ENCODE results near the gene LRRC10.

LRRC10 gene

GRCh38 chr12:69588527-69588926 is 22.2 kb downstream of the LRRC10 start:
- Histone ChIP-seq H3K27me3 (ENCODE audit: insufficient read depth, low read length) (no peaks in the 10 kb centered on the region), H3K27ac (ENCODE audit: low read length) (no peak overlapping the region), H3K9ac (ENCODE audit: low read depth, low read length) (no peak overlapping the region), H3K4me1 (ENCODE audit: insufficient read depth, low read length) (peaks cover under 1% of the 10 kb centered on the region; the same call in 1 of the 2 replicates), H3K36me3 (ENCODE audit: insufficient read depth, low read depth, low read length) (peaks cover 77% of the 10 kb centered on the region), H3K9me3 (ENCODE audit: insufficient read depth, low read depth, low read length) (no peaks in the 10 kb centered on the region), H3K4me3 (ENCODE audit: low read length) (no peak overlapping the region)

GRCh38 chr12:69585189-69586062 is 25.3 kb downstream of the LRRC10 start, which contains the start of gene CCT2:
Gene CCT2, plus strand, starts transcription at chr12:69585459. Its CDS starts 63 bp downstream, at chr12:69585522.
- Histone ChIP-seq H3K36me3 (ENCODE audit: insufficient read depth, low read depth, low read length) (peaks cover 46% of the 10 kb centered on the region), H3K27ac (ENCODE audit: low read length) (peak within 1 kb of the TSS; percentile 96), H3K27me3 (ENCODE audit: insufficient read depth, low read length) (no peaks in the 10 kb centered on the region)

GRCh38 chr12:69583203-69583602 is 27.5 kb downstream of the LRRC10 start:
- Histone ChIP-seq H3K9me3 (ENCODE audit: insufficient read depth, low read depth, low read length) (no peaks in the 10 kb centered on the region), H3K27ac (ENCODE audit: low read length) (no peak overlapping the region), H3K4me3 (ENCODE audit: low read length) (no peak overlapping the region), H3K4me1 (ENCODE audit: insufficient read depth, low read length) (peaks cover 4% of the 10 kb centered on the region; the same call in 1 of the 2 replicates), H3K36me3 (ENCODE audit: insufficient read depth, low read depth, low read length) (peaks cover 24% of the 10 kb centered on the region), H3K9ac (ENCODE audit: low read depth, low read length) (no peak overlapping the region), H3K27me3 (ENCODE audit: insufficient read depth, low read length) (no peaks in the 10 kb centered on the region)

More at GRCh38 chr12:69585189-69586062, 25.3 kb downstream of the LRRC10 start, which contains the start of gene CCT2:
- Histone ChIP-seq H3K9ac (ENCODE audit: low read depth, low read length) (peak within 1 kb of the TSS; percentile 99), H3K9me3 (ENCODE audit: insufficient read depth, low read depth, low read length) (no peaks in the 10 kb centered on the region), H3K4me1 (ENCODE audit: insufficient read depth, low read length) (peaks cover 4% of the 10 kb centered on the region; the same call in 1 of the 2 replicates), H3K4me3 (ENCODE audit: low read length) (peak within 1 kb of the TSS; percentile 94)

- Histone ChIP-seq H3K36me3 (ENCODE audit: insufficient read depth, low read depth, low read length) (peaks cover 11% of the 10 kb centered on the region), H3K4me1 (ENCODE audit: insufficient read depth, low read length) (peaks cover 4% of the 10 kb centered on the region; the same call in 1 of the 2 replicates), H3K9ac (ENCODE audit: low read depth, low read length) (no peak overlapping the region), H3K27ac (ENCODE audit: low read length) (no peak overlapping the region), H3K9me3 (ENCODE audit: insufficient read depth, low read depth, low read length) (no peaks in the 10 kb centered on the region), H3K27me3 (ENCODE audit: insufficient read depth, low read length) (no peaks in the 10 kb centered on the region), H3K4me3 (ENCODE audit: low read length) (no peak overlapping the region)
Measured at GRCh38 chr12:69580074-69580473, 30.6 kb downstream of the LRRC10 start.

GRCh38 chr12:69579029-69579428 is 31.7 kb downstream of the LRRC10 start:
- peaks cover 22% of the 10 kb centered on the region for H3K36me3 ChIP-seq (ENCODE audit: insufficient read depth, low read depth, low read length)
- H3K9me3 ChIP-seq (ENCODE audit: insufficient read depth, low read depth, low read length) = no peaks in the 10 kb centered on the region
- no peak overlapping the region for H3K27ac ChIP-seq (ENCODE audit: low read length)
- no peaks in the 10 kb centered on the region for H3K27me3 ChIP-seq (ENCODE audit: insufficient read depth, low read length)
- H3K4me1 ChIP-seq (ENCODE audit: insufficient read depth, low read length) = peaks cover 4% of the 10 kb centered on the region; the same call in 1 of the 2 replicates
- H3K9ac ChIP-seq (ENCODE audit: low read depth, low read length) = no peak overlapping the region
- no peak overlapping the region for H3K4me3 ChIP-seq (ENCODE audit: low read length)

- Histone ChIP-seq H3K9ac (ENCODE audit: low read depth, low read length) (no peak overlapping the region), H3K27ac (ENCODE audit: low read length) (no peak overlapping the region), H3K4me3 (ENCODE audit: low read length) (no peak overlapping the region), H3K9me3 (ENCODE audit: insufficient read depth, low read depth, low read length) (no peaks in the 10 kb centered on the region), H3K27me3 (ENCODE audit: insufficient read depth, low read length) (no peaks in the 10 kb centered on the region), H3K36me3 (ENCODE audit: insufficient read depth, low read depth, low read length) (peaks cover 29% of the 10 kb centered on the region), H3K4me1 (ENCODE audit: insufficient read depth, low read length) (peaks cover under 1% of the 10 kb centered on the region; the same call in 1 of the 2 replicates)
Measured at GRCh38 chr12:69578283-69578682, 32.4 kb downstream of the LRRC10 start.

- Histone ChIP-seq H3K4me3 (ENCODE audit: low read length) (no peak overlapping the region), H3K27ac (ENCODE audit: low read length) (no peak overlapping the region), H3K4me1 (ENCODE audit: insufficient read depth, low read length) (no peaks in the 10 kb centered on the region), H3K27me3 (ENCODE audit: insufficient read depth, low read length) (no peaks in the 10 kb centered on the region), H3K36me3 (ENCODE audit: insufficient read depth, low read depth, low read length) (peaks cover 46% of the 10 kb centered on the region), H3K9me3 (ENCODE audit: insufficient read depth, low read depth, low read length) (no peaks in the 10 kb centered on the region), H3K9ac (ENCODE audit: low read depth, low read length) (no peak overlapping the region)
Measured at GRCh38 chr12:69575346-69575745, 35.4 kb downstream of the LRRC10 start.

- no peak overlapping the region for H3K9ac ChIP-seq (ENCODE audit: low read depth, low read length)
- no peak overlapping the region for H3K27ac ChIP-seq (ENCODE audit: low read length)
- H3K4me1 ChIP-seq (ENCODE audit: insufficient read depth, low read length) = no peaks in the 10 kb centered on the region
- no peak overlapping the region for H3K4me3 ChIP-seq (ENCODE audit: low read length)
- peaks cover 58% of the 10 kb centered on the region for H3K36me3 ChIP-seq (ENCODE audit: insufficient read depth, low read depth, low read length)
- no peaks in the 10 kb centered on the region for H3K27me3 ChIP-seq (ENCODE audit: insufficient read depth, low read length)
- no peaks in the 10 kb centered on the region for H3K9me3 ChIP-seq (ENCODE audit: insufficient read depth, low read depth, low read length)
Measured at GRCh38 chr12:69570545-69571399, 39.9 kb downstream of the LRRC10 start.

- no peak overlapping the region for H3K4me3 ChIP-seq (ENCODE audit: low read length)
- H3K36me3 ChIP-seq (ENCODE audit: insufficient read depth, low read depth, low read length) = peaks cover 52% of the 10 kb centered on the region
- no peak overlapping the region for H3K27ac ChIP-seq (ENCODE audit: low read length)
- H3K27me3 ChIP-seq (ENCODE audit: insufficient read depth, low read length) = no peaks in the 10 kb centered on the region
- H3K9ac ChIP-seq (ENCODE audit: low read depth, low read length) = no peak overlapping the region
- no peaks in the 10 kb centered on the region for H3K9me3 ChIP-seq (ENCODE audit: insufficient read depth, low read depth, low read length)
- no peaks in the 10 kb centered on the region for H3K4me1 ChIP-seq (ENCODE audit: insufficient read depth, low read length)
Measured at GRCh38 chr12:69570000-69570516, 40.6 kb downstream of the LRRC10 start.

GRCh38 chr12:69569236-69569635 is 41.5 kb downstream of the LRRC10 start:
- Histone ChIP-seq H3K36me3 (ENCODE audit: insufficient read depth, low read depth, low read length) (peaks cover 52% of the 10 kb centered on the region), H3K9ac (ENCODE audit: low read depth, low read length) (no peak overlapping the region), H3K27ac (ENCODE audit: low read length) (no peak overlapping the region), H3K9me3 (ENCODE audit: insufficient read depth, low read depth, low read length) (no peaks in the 10 kb centered on the region), H3K4me3 (ENCODE audit: low read length) (no peak overlapping the region), H3K27me3 (ENCODE audit: insufficient read depth, low read length) (no peaks in the 10 kb centered on the region), H3K4me1 (ENCODE audit: insufficient read depth, low read length) (no peaks in the 10 kb centered on the region)

- Histone ChIP-seq H3K9me3 (ENCODE audit: insufficient read depth, low read depth, low read length) (no peaks in the 10 kb centered on the region), H3K27ac (ENCODE audit: low read length) (no peak overlapping the region), H3K9ac (ENCODE audit: low read depth, low read length) (no peak overlapping the region), H3K4me1 (ENCODE audit: insufficient read depth, low read length) (no peaks in the 10 kb centered on the region), H3K4me3 (ENCODE audit: low read length) (no peak overlapping the region), H3K27me3 (ENCODE audit: insufficient read depth, low read length) (no peaks in the 10 kb centered on the region), H3K36me3 (ENCODE audit: insufficient read depth, low read depth, low read length) (peaks cover 39% of the 10 kb centered on the region)
Measured at GRCh38 chr12:69566603-69567002, 44.1 kb downstream of the LRRC10 start.

Measured in iPS-20b (cell line).